Transverse colon (tissue), 3 donors: Measurements from ENCODE around the gene UQCR11.

ENCODE experiments used
- CTCF ChIP-seq, 5 experiments: fragments of 200-600 bp in 3 of 5; fragments of 450-650 bp in 2 of 5; sonication (generic) in 3 of 5; IDR thresholded peaks; 1 replicate in 2 of 5; 2 replicates in 3 of 5; pipeline ENCODE4 v1.5.1; 2016 to 2017; ENCODE audit warnings: antibody characterized with exemption in 5 of 5, inconsistent platforms in 3 of 5, mild to moderate bottlenecking in 2 of 5, moderate library complexity in 1 of 5
- POLR2A ChIP-seq: fragments of 450-650 bp; IDR thresholded peaks from one replicate; pipeline ENCODE4 v1.6.1; 2016; ENCODE audit warnings: antibody characterized with exemption, mild to moderate bottlenecking, moderate library complexity

- TF ChIP-seq CTCF (IDR thresholded peaks at IDR 0.05) (no peak), POLR2A (no peak)
Observed at GRCh38 chr19:1602091-1602707, 3.1 kb downstream of the UQCR11 start.
